Measurements from ENCODE around the gene CALCR. TPM values are rescaled to one million over a fixed set of nuclear protein-coding genes. Genes with fewer than 3 reads are reported as not detected.

Gene CALCR
- total and polyA plus RNA-seq, 9 of the 15 experiments (the other 6 are each of a cell fraction or from before 2014, with no cell fraction given) = 0.04 to 0.14 (median 0.09) TPM; not detected in 3

- ATAC-seq (no peak), FAIRE-seq (no peak), DNase-seq (ENCODE audit: extremely low read depth in 1 of 4, low spot score in 3 of 4) (no peak)
- BruUV-seq (replicated peaks) = no TSS peak
- TF ChIP-seq HMG20B (CRISPR knock-in tag; IDR thresholded peaks at IDR 0.05) = no peak
- Histone ChIP-seq H3K4me3 (no peak overlapping the region), H3K9me3 (replicated peaks; ENCODE audit: control insufficient read depth, insufficient read depth, low read depth, low read length) (no peaks in the 10 kb centered on the region), H3K27me3 (ENCODE audit: control insufficient read depth in 2 of 2, insufficient read depth in 2 of 2, low read length in 2 of 2) (peaks cover 28 to 31% of the 10 kb centered on the region in 2 experiments), H3K4me1 (replicated peaks in 1 of 2; ENCODE audit: control insufficient read depth in 2 of 2, insufficient read depth in 2 of 2, low read length in 2 of 2) (0 out of 5 replicates have a peak, but pooled peaks cover 0 to 3% of the 10 kb centered on the region in 2 experiments), H3K27ac (ENCODE audit: extremely low read depth, low read depth, low read length) (no peak overlapping the region), H3K36me3 (ENCODE audit: control insufficient read depth, insufficient read depth, low read length) (no peaks in the 10 kb centered on the region), H4K20me1 (replicated peaks; ENCODE audit: control insufficient read depth, insufficient read depth, low read length) (no peaks in the 10 kb centered on the region), H3K4me2 (ENCODE audit: insufficient read depth, low read length) (no peak overlapping the region), H3K9ac (ENCODE audit: insufficient read depth in 1 of 2, low read depth in 2 of 2, low read length in 2 of 2) (no peak overlapping the region), H3K9me1 (ENCODE audit: control insufficient read depth, insufficient read depth, low read length) (no peaks in the 10 kb centered on the region), H3K79me2 (ENCODE audit: control insufficient read depth, insufficient read depth, low read length) (no peaks in the 10 kb centered on the region), H2AFZ (ENCODE audit: low read depth, low read length) (no peak overlapping the region)
- POLR2A ChIA-PET = no interaction called here
- intact Hi-C loops (cut with micrococcal nuclease) = no loop called here
- in situ Hi-C loops (cut with MboI) = no loop called here
- WGBS (ENCODE audit: insufficient coverage, low coverage, missing lambda C conversion rate) = under 1% methylated on average over 19 of the region's 19 CpGs
- CTCF ChIA-PET (ENCODE audit: low intra/inter-chr PET ratio) = no interaction called here
These were observed 267 bp downstream of the CALCR start for GRCh38 chr7:93574269-93574645.

GRCh38 chr7:93569189-93569588, 5.3 kb downstream of the CALCR start:
- 3% methylated on average over 2 of the region's 2 CpGs for WGBS (ENCODE audit: insufficient coverage, low coverage, missing lambda C conversion rate)
- Histone ChIP-seq H3K36me3 (ENCODE audit: control insufficient read depth, insufficient read depth, low read length) (no peaks in the 10 kb centered on the region), H3K9ac (ENCODE audit: insufficient read depth in 1 of 2, low read depth in 2 of 2, low read length in 2 of 2) (no peak overlapping the region), H3K9me1 (ENCODE audit: control insufficient read depth, insufficient read depth, low read length) (no peaks in the 10 kb centered on the region), H3K4me2 (ENCODE audit: insufficient read depth, low read length) (no peak overlapping the region), H3K4me1 (replicated peaks in 1 of 2; ENCODE audit: control insufficient read depth in 2 of 2, insufficient read depth in 2 of 2, low read length in 2 of 2) (0 out of 5 replicates have a peak, but pooled peaks cover 0 to under 1% of the 10 kb centered on the region in 2 experiments), H4K20me1 (replicated peaks; ENCODE audit: control insufficient read depth, insufficient read depth, low read length) (no peaks in the 10 kb centered on the region), H3K27me3 (ENCODE audit: control insufficient read depth in 2 of 2, insufficient read depth in 2 of 2, low read length in 2 of 2) (peaks cover 11 to 12% of the 10 kb centered on the region in 2 experiments; a peak in 4 of 5 replicates), H3K4me3 (no peak overlapping the region), H3K9me3 (replicated peaks; ENCODE audit: control insufficient read depth, insufficient read depth, low read depth, low read length) (no peaks in the 10 kb centered on the region), H3K79me2 (ENCODE audit: control insufficient read depth, insufficient read depth, low read length) (no peaks in the 10 kb centered on the region), H2AFZ (ENCODE audit: low read depth, low read length) (no peak overlapping the region), H3K27ac (ENCODE audit: extremely low read depth, low read depth, low read length) (no peak overlapping the region)
- no peak for ATAC-seq
- no peak for DNase-seq (ENCODE audit: extremely low read depth in 1 of 4, low spot score in 3 of 4)
- TF ChIP-seq NR2F6 (CRISPR knock-in tag; IDR thresholded peaks at IDR 0.05) = no peak
- no peak for TF ChIP-seq ZNF174 (CRISPR knock-in tag; IDR thresholded peaks at IDR 0.05)
- TF ChIP-seq PKNOX1 (IDR thresholded peaks at IDR 0.05) = no peak
- no peak for TF ChIP-seq CGGBP1 (CRISPR knock-in tag; IDR thresholded peaks at IDR 0.05)
- no peak for TF ChIP-seq KLF10 (CRISPR knock-in tag; IDR thresholded peaks at IDR 0.05)
- TF ChIP-seq STAG1 (CRISPR knock-in tag; IDR thresholded peaks at IDR 0.05; ENCODE audit: borderline replicate concordance) = no peak
- no peak for TF ChIP-seq TCF7 (IDR thresholded peaks at IDR 0.05; ENCODE audit: borderline replicate concordance)
- no peak for TF ChIP-seq U2AF1 (optimal IDR thresholded peaks at IDR 0.05; ENCODE audit: low read depth, low read length)
- no peak for TF ChIP-seq MED1 (CRISPR knock-in tag; IDR thresholded peaks at IDR 0.05; ENCODE audit: borderline replicate concordance)
- no peak for TF ChIP-seq LARP7 (IDR thresholded peaks at IDR 0.05)
- TF ChIP-seq SREBF2 (CRISPR knock-in tag; IDR thresholded peaks at IDR 0.05) = no peak
- TF ChIP-seq RHOXF2B (CRISPR knock-in tag; conservative IDR thresholded peaks at IDR 0.05) = no peak
- no peak for TF ChIP-seq CXXC5 (CRISPR knock-in tag; IDR thresholded peaks at IDR 0.05)
- TF ChIP-seq ZNF184 (CRISPR knock-in tag; IDR thresholded peaks at IDR 0.05) = no peak
- intact Hi-C loops (cut with micrococcal nuclease) = no loop called here
- in situ Hi-C loops (cut with MboI) = no loop called here
- ChIA-PET CTCF (ENCODE audit: low intra/inter-chr PET ratio) (no interaction called here), POLR2A (no interaction called here)
- FAIRE-seq = no peak
- BruUV-seq (replicated peaks) = no TSS peak

All from K562 (cell line).